NCI-H146 treated with DMSO at 0.1 percent for 48 hours (cell line): ENCODE results near the gene F3.
"Not testable (repeated sequence)": the region's sequence is repeated elsewhere in the genome, so short reads cannot be mapped to it uniquely, and the experiment has no call there.

Experiments used
- DNase-seq: peaks from one replicate; lab custom pipeline; 2025; ENCODE audit not compliant: unreplicated experiment; lab: John Stamatoyannopoulos, UW

The F3 gene

DNA sequence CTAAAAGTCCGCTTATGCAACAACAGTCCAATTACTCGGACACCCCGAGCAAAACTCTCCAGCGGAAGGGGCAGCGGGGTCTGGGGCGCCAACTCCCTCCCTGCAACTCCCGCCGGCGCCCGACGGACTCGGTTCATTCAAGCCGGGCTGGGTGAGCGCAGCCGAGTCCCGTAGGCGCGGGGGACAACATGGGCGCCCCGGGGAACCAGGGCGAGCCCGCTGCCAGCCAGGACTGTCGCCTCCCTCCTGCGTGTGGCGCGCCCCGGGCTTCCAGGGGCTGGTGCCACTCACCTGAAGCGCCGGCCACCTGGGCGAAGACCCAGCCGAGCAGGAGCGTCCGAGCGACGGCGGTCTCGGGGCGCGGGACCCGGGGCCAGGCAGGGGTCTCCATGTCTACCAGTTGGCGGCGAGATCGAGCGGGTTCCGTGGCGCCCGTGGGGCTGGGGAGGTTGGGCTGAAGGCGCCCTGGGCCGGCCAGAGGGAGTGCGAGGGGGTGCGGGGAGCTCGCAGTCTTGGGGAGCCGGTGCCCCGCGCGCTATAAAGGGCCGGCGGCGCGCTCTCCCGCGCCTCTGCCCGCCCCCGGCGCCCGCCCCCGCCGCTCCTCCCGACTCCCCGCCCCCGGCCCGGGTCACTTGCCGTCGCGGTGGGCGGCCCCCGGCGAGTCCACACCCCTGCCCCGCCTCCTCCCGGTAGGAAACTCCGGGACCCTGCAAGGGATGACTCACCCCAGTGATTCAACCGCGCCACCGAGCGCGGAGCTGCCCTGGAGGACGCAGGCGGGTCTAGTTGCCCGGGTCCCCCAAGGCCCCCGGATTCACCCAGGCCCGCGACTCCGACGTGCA is at the start of gene F3:
TSS of gene F3 (minus strand) at position 514 of the 842 bp plus-strand sequence. CDS start at position 391, 123 bp downstream.
- DNase-seq = peak; percentile 43

DNA sequence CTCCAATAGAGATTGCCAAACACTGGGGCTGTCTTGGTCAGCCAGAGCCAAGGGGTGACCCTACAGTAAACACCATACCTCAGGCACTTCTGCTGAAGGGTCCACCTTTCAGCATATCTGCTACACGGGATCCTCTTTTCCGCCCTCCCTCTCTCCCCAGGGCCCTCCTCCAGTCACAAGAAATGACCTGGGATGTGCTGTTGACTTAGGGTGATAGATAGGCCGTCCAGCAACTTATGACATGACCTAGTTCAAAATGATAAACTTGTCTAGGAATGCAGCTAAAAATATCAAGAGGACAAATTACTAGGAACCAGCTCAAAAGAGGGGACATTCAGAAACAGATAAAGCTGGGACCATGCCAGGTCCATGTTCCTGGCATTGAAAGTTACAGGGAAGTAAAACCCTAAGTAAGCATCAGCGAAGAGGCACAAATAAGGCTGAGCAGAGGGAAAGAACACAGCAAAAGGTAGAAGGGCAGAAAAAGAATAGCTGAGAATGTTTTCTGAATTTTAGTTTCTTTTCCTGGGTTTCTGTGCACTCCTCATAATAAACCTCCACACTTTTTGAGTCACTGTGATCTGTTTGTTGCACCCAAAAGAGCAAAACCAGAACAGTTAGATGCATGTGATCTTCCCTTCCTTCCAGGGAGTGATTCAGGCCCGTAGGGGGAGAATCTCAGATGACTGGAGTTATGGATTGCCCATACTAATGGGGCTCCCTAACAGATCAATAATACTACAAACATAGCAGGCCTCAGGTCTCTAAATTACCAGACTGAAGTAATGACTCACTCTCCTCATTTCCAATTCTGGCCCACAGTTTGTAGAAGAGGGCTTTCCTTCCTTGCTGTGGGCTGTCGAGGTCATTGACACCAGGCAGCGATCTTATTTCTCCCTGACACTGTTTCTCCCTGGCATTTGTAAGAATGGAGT is 48.9 kb upstream of the F3 start:
- no peak for DNase-seq

DNA sequence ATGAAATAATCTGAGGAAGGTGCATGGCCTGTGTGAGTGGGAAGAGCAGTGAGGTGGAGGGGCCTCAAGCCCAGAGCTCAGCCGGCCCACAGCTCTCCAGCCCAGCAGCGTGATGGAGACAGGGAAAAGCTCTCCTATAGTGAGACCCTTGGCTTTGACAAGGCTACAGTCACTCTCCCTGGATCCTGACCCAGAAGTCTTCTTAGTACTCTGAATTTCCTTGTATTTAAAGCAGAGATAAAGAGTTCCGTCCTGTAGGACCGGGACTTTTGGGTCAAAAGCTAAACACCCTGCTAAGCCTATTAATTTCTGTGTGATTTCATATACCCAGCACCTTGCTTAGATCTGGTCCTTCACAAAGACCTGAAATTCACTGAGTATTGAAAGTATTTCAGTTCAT is 48.2 kb upstream of the F3 start:
- DNase-seq = no peak

DNA sequence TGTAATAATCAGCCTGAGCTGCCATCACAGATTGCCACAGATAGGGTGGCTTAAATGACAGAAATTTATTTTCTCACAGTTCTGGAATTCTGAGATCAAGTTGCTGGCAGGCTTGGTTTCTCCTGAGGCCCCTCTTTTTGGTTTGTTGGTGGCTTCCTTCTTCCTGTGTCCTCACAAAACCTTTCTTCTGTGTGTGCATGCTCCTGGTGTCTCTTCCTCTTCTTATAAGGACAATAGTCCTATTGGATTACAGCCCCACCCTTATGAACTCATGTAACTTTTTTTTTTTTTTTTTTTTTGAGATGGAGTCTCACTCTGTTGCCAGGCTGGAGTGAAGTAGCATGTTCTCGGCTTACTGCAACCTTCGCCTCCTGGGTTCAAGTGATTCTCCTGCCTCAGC is 41.0 kb upstream of the F3 start:
- DNase-seq = no peak

DNA sequence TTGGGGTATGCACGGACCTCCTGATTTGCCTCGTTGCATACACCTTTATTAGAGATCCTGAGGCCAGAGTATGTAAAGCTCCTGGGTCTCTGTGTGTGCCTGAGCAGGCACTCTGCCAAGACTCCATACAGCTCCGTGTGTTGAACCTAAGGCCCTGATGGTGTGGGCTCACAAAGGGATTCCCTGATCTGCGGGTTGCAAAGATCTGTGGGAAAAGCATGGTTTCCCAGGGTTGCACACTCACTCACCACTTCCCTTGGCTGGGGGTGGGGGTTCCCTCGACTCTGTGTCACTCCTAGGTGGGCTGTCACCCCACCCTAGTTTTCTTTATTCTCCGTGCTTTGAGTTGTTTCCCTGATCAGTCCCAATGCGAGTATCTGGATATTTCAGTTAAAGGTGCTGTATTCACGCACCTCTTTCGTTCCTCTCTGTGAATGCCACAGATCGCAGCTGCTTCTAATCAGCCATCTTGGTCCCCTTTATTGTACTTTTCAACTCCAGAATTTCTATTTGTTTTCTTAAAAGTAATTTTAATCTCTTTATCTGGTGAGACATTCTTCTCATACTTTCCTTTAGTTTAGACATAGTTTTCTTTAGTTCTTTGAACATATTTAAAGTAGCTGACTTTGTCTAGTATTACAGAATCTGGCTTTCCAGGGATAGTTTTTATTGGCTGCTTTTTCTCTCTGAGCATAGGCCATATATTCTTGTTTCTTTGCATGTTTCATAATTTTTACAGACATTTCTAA is 39.0 kb upstream of the F3 start:
- DNase-seq = no peak

DNA sequence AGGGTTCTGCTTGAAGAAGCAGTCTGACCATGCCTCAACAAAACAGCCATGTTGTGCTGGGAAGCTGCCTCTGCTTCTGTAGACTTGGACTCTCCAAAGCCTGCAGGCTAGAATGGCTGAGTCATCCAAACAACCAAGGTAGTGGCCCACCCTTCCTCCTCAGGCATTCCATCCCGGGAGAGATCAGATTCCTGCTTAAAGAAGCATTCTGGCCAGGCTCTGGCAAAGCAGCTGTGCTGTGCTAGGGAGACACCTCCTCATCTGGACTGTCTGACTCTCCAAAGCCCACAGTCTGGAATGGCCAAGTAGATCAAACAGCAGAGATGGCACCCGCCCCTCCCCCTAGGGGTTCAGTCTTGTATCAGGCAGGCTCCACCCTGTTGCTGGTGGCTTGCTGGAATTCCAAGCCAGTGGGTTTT is 38.3 kb upstream of the F3 start:
- no peak for DNase-seq

DNA sequence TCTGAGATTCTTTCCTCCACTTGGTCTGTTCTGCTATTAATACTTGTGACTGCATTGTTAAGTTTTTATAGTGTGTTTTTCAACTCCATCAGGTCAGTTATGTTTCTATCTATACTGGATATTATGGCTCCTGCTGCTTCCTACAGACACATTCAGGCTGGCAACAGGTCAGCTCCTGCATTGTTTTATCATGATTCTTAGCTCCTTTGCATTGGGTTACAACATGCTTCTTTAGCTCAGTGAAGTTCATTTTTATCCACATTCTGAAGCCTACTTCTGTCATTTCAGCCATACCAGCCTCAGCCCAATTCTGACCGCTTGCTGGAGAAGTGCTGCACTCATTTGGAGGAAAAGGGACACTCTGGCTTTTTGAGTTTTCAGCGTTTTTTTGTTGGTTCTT is 37.3 kb upstream of the F3 start:
- DNase-seq = no peak

DNA sequence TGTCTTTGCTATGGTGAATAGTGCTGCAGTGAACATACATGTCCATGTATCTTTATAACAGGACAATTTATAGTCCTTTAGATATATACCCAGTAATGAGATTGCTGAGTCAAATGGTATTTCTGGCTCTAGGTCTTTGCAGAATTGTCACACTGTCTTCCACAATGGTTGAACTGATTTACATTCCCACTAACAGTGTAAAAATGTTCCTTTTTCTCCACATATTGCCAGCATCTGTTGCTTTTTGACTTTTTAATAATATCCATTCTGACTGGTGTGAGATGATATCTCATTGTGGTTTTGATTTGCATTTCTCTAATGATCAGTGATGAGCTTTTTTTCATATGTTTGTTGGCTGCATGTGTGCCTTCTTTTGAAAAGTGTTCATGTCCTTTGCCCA is 32.4 kb upstream of the F3 start:
- not testable (repeated sequence) for DNase-seq

DNA sequence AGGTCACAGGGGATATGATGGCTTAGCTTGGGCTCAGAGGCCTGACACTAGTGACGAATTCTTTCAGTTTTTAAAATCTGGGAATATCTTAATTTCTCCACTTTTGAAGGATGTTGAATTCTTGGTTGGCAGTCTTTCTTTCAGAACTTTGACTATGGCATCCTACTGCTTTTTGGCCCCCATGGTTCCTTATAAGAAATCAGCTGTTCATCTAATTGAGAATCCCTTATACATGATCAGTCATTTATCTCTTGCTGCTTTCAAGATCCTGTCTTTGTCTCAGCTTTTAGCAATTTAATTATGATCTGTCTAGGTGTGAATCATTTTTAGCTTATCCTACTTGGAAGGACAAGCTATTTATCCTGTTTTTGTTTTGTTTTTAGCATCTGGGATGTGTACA is 31.2 kb upstream of the F3 start:
- no peak for DNase-seq

DNA sequence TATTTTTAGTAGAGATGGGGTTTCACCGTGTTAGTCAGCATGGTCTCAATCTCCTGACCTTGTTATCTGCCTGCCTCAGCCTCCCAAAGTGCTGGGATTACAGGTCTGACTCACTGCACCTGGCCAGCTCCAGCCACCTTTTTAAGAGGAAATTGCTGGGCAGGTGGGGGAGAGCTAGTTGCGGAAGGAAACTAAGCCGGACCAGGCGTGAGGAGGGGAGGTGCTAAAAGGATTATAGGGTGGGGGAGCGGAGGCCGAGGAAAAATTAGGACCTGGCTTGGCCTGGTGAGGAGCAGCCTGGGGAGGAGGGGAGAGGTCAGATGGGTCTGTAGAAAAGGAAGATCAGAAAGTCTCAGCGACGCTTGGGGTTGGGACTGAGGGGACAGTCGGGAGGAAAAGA is 29.4 kb upstream of the F3 start:
- DNase-seq = not testable (repeated sequence)

DNA sequence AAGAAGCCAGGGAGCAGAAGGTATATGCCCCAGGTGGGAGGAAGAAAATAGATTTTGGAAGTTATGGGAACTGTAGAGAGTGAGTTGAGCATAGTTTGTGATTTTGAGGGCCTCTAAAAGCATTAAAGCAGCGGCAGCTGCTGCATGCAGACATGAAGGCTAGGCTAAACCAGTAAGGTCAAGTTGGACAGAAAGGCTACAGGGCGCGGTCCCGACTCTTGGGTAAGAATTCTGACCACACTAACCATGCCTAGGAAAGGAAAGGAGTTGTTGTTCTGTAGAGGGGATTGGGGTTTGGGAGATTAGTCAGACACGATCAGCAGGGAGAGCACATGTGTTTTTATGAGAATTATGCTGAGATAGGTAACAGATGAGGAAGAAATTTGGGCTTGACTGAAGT is 27.2 kb upstream of the F3 start:
- DNase-seq = not testable (repeated sequence)

DNA sequence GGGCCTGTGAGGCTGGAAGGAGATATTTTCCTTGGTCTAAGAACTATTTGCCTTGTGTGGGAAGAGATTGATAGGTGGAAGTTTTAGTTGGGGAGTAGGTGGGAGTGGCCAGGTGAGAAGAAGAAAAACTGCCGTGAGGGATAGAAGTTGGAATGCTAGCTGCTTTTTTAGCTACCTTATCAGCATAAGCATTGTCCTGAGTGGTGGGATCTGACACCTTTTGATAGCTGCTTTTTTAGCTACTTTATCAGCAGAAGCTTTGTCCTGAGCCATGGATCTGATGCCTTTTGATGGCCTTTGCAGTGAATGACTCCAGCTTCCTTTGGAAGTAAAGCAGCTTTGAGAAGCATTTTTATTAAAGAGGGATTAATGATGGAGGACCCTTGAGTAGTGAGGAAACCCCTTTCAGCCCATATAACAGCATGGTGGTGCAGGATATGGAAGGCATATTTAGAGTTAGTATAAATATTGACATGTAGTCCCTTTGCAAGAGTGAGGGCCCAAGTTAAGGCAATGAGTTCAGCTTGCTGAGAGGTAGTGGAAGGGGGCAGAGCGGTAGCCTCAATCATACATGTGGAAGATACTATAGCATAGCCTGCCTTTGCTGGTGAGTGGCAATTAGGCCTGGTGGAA is 26.5 kb upstream of the F3 start:
- DNase-seq = not testable (repeated sequence)

DNA sequence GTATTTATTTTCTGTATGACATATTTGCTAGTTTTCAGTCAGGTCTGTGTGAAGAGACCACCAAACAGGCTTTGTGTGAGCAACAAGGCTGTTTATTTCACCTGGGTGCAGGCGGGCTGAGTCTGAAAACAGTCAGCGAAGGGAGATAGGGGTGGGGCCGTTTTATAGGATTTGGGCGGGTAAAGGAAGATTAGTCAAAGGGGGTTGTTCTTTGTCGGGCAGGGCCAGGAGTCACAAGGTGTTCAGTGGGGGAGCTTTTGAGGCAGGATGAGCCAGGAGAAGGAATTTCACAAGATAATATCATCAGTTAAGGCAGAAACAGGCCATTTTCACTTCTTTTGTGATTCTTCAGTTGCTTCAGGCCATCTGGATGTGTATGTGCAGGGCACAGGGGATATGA is 24.9 kb upstream of the F3 start:
- not testable (repeated sequence) for DNase-seq

DNA sequence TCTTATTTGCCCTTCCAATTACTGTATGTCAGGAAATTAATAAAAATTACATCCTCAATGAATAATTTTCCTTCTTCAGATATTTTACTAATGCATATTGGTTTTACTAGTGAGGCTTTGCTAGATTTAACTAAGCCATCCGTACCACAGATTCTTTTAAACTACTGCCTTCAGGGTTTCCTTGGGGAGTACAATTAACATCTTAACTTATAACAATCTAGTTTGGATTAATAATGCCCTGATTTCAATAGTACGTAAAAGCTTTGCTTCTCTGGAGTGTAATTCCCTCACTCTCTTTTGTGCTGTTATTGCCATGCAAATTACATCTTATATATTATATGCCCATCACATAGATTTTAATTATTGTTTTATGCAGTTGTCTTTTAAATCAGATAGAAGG is 24.3 kb upstream of the F3 start:
- DNase-seq = no peak

DNA sequence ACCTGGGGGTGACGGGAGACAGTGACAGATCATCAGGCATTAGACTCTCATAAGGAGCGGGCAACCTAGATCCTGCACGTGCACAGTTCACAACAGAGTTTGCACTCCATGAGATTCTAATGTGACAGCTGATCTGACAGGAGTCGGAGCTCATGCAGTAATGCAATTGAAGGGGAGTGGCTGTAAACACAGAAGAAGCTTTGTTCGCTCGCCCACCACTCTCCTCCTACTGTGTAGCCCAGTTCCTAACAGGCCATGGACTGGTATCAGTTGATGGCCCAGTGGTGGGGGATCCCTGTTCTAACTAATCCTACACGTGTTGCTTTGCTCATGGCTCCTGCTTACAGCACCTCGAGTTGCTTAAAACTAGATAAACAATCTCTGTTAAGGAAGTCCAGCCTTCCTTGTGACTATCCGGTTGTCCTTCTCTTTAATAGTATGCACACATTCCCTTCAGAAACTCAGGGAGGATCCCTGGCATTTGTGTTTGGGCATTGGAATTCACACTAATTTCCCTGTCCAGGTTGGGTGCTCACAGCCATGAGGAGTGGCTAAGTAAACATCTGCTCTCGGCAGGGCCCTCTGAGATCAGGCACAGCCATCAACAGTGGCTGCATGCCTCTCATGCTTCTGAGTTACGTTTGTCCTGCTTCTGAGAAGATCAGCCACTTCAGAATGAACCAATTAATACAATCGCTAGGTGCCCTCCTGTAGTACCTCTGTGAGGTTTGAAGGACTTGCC is 21.1 kb upstream of the F3 start:
- DNase-seq = no peak

DNA sequence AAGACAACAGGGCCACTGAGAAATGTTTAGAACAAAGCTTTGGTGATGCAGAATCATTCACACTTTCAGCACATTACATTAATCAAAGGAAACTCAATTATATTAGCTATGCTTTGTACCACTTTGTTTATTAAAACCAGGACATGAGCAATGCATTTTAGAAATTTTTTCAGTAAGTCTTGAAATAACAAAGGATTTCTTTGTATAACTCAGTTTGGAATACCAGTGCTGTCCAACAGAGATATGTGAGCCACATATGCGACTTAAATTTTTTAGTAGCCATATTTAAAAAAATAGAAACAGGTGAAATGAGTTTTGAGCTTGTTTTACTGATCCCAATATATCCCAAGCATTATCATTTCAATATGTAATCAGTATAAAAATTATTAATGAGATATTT is 18.8 kb upstream of the F3 start:
- DNase-seq = no peak

DNA sequence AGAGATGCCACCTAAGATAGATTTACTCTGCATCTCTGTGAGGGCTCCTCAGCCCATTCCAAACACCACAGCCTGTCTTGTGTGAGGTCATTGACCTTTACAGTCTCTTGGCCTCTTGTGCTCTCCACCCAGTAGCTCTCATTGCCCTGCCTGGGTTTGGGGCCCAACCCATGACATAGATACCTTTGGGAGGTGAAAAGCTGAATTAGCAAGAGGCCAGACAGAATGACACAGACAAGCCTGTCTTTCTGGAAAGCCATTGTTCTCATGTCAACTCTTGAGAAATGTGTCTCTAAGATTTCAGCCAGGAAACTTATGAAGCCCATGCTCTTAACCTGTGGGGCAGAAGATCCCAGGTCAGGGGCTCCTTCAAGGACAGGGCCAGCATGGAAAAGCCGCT is 18.4 kb upstream of the F3 start:
- no peak for DNase-seq

DNA sequence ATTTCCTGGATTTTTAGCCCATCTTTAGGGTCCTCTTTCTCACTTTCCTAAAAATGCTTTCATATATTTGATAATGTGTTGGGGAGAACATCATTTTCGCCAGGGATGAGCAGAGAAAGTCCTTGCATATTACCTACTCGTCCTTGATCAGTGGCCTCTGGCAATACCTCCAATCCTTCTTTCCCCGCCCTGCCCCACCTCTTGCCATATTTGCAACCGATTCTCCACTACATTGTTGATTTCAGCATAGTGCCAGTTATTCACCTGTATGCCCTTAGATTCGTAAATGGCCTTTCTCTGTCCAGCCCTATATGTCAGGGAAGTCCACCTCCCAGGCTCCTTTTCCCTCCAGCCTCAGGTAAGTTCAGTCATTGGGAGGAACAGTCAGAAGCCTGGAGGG is 13.5 kb upstream of the F3 start:
- no peak for DNase-seq

DNA sequence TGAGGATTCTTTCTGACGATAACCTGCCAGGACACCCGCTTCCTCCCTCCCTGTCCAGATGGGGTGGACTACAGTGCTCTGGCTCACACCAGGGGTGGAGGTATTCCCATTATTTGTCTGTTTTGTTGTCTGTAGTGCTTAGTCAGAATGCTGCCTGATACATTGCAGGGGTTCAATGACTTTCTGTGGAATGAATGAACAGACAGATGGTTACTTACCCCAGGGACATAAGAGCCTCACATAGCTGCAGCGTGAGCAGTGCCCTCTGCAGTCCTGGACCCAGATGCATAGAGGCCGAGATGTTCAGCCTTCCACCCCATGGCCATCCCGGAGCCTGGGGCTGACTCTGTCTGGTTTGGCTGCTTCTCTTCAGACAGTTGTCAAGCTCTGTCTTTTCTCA is 13.0 kb upstream of the F3 start:
- DNase-seq = no peak

DNA sequence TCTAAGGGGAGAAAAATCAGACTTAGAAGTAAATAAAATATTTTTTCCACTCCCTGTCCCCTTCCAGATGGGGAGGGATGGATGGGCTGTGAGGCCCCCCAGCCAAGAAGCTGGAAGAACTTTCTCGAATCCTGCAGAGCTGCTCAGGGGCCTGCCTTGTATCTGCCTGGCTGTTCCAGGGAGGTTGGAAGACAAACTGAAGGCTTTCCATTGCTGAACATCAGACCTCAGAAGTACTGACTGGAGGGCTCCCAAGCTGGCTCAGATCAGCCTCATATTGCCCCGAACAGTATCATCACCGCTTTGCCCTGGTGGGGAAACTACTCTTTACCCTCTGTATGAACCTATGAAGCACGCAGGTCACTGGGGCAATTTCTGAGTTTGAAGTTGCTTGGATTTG is 12.4 kb upstream of the F3 start:
- no peak for DNase-seq
